Left lung (tissue), 10 donors: Measurements from ENCODE around the gene LINGO1. TPM values are rescaled to one million over a fixed set of nuclear protein-coding genes. Genes with fewer than 3 reads are reported as not detected.

Experiments used
- ATAC-seq: fragments of 200-7000 bp; cut with Tn5 transposase; one replicate; pipeline ENCODE4 v1.9.1; 2020; ENCODE audit warnings: moderate library complexity
- DNase-seq, 4 donors: peaks; one replicate each; pipeline ENCODE4 v3.0.0-alpha.2; 2013 to 2020
- H3K27ac ChIP-seq, 2 donors: fragments of 200-600 bp; sonication (generic) in 1 of 2; one replicate each; pipeline versions ENCODE4 v1.5.0 to v1.8.0; 2020 to 2021
- H3K27me3 ChIP-seq, 2 donors: fragments of 200-600 bp; sonication (generic) in 1 of 2; one replicate each; pipeline versions ENCODE4 v1.5.0 to v1.8.0; 2020 to 2021
- H3K36me3 ChIP-seq, 2 donors: fragments of 200-600 bp; sonication (generic) in 1 of 2; one replicate each; pipeline versions ENCODE4 v1.5.0 to v1.8.0; 2020 to 2021
- H3K4me1 ChIP-seq, 2 donors: fragments of 200-600 bp; one replicate each; pipeline ENCODE4 v1.8.0; 2021
- H3K4me3 ChIP-seq, 2 donors: fragments of 200-600 bp; sonication (generic) in 1 of 2; one replicate each; pipeline versions ENCODE4 v1.5.0 to v1.8.0; 2020 to 2021; ENCODE audit warnings: mild to moderate bottlenecking in 1 of 2
- H3K9me3 ChIP-seq, 2 donors: fragments of 200-600 bp; sonication (generic) in 1 of 2; one replicate each; pipeline versions ENCODE4 v1.5.0 to v1.8.0; 2020 to 2021
- intact Hi-C, 2 donors: fragments of 100-400 bp; cut with DNase I; formaldehyde crosslinking; loops; one replicate each; pipeline versions ENCODE4 v1.11.2 to v1.14.2; 2022
- polyA plus RNA-seq, 6 donors: library from polyadenylated mRNA; unstranded; fragments of 120-200 nt; gene quantifications; one replicate each; pipeline ENCODE4 v1.2.1, GENCODE V29; 2013; ENCODE audit not compliant: insufficient read length in 6 of 6
- total RNA-seq, 2 donors: library from RNA; stranded (reverse); fragmentation: NEBNext Ultra II Directional; extraction: Animal tissue kit (Norgen Biotek cat#: 25700); gene quantifications; one replicate each; pipeline ENCODE4 v1.2.1, GENCODE V29; 2021
- TF ChIP-seq, protein P1 (sequence below), 2 donors: fragments of 200-600 bp; sonication (generic) in 1 of 2; IDR thresholded peaks; one replicate each; pipeline versions ENCODE4 v1.5.0 to v1.8.0; 2021; ENCODE audit warnings: antibody characterized with exemption in 2 of 2
- donor health status: DM: no; HTN: yes; CAD: no.
- donor health status: DM: no; HTN: no; CAD: no.

Gene LINGO1
- total and polyA plus RNA-seq, 8 donors: 0.99 to 19.6 (median 14.1) TPM

GRCh38 chr15:77649610-77650009, 16.9 kb upstream of the LINGO1 start:
- H3K27ac ChIP-seq: no peak overlapping the region
- ATAC-seq (no peak), DNase-seq (no peak)
- H3K4me3 ChIP-seq: no peak overlapping the region
- H3K36me3 ChIP-seq: no peaks in the 10 kb centered on the region
- H3K9me3 ChIP-seq: no peaks in the 10 kb centered on the region
- TF ChIP-seq, protein P1, sequence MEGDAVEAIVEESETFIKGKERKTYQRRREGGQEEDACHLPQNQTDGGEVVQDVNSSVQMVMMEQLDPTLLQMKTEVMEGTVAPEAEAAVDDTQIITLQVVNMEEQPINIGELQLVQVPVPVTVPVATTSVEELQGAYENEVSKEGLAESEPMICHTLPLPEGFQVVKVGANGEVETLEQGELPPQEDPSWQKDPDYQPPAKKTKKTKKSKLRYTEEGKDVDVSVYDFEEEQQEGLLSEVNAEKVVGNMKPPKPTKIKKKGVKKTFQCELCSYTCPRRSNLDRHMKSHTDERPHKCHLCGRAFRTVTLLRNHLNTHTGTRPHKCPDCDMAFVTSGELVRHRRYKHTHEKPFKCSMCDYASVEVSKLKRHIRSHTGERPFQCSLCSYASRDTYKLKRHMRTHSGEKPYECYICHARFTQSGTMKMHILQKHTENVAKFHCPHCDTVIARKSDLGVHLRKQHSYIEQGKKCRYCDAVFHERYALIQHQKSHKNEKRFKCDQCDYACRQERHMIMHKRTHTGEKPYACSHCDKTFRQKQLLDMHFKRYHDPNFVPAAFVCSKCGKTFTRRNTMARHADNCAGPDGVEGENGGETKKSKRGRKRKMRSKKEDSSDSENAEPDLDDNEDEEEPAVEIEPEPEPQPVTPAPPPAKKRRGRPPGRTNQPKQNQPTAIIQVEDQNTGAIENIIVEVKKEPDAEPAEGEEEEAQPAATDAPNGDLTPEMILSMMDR (IDR thresholded peaks at IDR 0.05): no peak
- H3K27me3 ChIP-seq: peaks cover 0 to 27% of the 10 kb centered on the region in 2 donors
- H3K4me1 ChIP-seq: no peaks in the 10 kb centered on the region
- intact Hi-C loops: no loop called here

- H3K36me3 ChIP-seq: no peaks in the 10 kb centered on the region
- H3K9me3 ChIP-seq: no peaks in the 10 kb centered on the region
- TF ChIP-seq, protein P1 (IDR thresholded peaks at IDR 0.05): no peak
- H3K27me3 ChIP-seq: peaks cover 0 to 21% of the 10 kb centered on the region in 2 donors
- ATAC-seq (no peak), DNase-seq (no peak)
- H3K27ac ChIP-seq: no peak overlapping the region
- no peak overlapping the region for H3K4me3 ChIP-seq
- intact Hi-C loops: no loop called here
- H3K4me1 ChIP-seq: no peaks in the 10 kb centered on the region
Observed at GRCh38 chr15:77649017-77649416, 16.3 kb upstream of the LINGO1 start.

- H3K27ac ChIP-seq: no peak overlapping the region
- no peaks in the 10 kb centered on the region for H3K36me3 ChIP-seq
- TF ChIP-seq, protein P1 (IDR thresholded peaks at IDR 0.05): no peak
- no peak overlapping the region for H3K4me3 ChIP-seq
- peak in 1 of 4 donors; percentile 39 for DNase-seq
- no peaks in the 10 kb centered on the region for H3K4me1 ChIP-seq
- peaks cover 0 to 22% of the 10 kb centered on the region in 2 donors for H3K27me3 ChIP-seq
- ATAC-seq: no peak
- no peaks in the 10 kb centered on the region for H3K9me3 ChIP-seq
- intact Hi-C loops: no loop called here
Observed at GRCh38 chr15:77647961-77648360, 15.2 kb upstream of the LINGO1 start.

- ATAC-seq (no peak), DNase-seq (peak in 1 of 4 donors; percentile 45)
- Histone ChIP-seq H3K9me3 (no peaks in the 10 kb centered on the region), H3K4me1 (no peaks in the 10 kb centered on the region), H3K27me3 (peaks cover 0 to 31% of the 10 kb centered on the region in 2 donors), H3K27ac (no peak overlapping the region), H3K36me3 (no peaks in the 10 kb centered on the region), H3K4me3 (no peak overlapping the region)
- TF ChIP-seq, protein P1 (IDR thresholded peaks at IDR 0.05): no peak
- intact Hi-C loops: no loop called here
Observed at GRCh38 chr15:77646104-77646694, 13.5 kb upstream of the LINGO1 start.

GRCh38 chr15:77645602-77646001, 12.9 kb upstream of the LINGO1 start:
- DNase-seq: no peak
- intact Hi-C loops: no loop called here

More at GRCh38 chr15:77645602-77646001, 12.9 kb upstream of the LINGO1 start:
- TF ChIP-seq, protein P1 (IDR thresholded peaks at IDR 0.05): no peak
- H3K4me1 ChIP-seq: no peaks in the 10 kb centered on the region
- H3K27me3 ChIP-seq: peaks cover 0 to 34% of the 10 kb centered on the region in 2 donors
- no peak overlapping the region for H3K27ac ChIP-seq
- ATAC-seq: no peak
- H3K36me3 ChIP-seq: no peaks in the 10 kb centered on the region
- no peak overlapping the region for H3K4me3 ChIP-seq
- no peaks in the 10 kb centered on the region for H3K9me3 ChIP-seq
